GM10266 (cell line): Measurements from ENCODE around the gene BRSK2.

ENCODE experiments used
- DNase-seq: peaks from one replicate; pipeline ENCODE4 v3.0.0; 2012; ENCODE audit errors: extremely low spot score
- CTCF ChIP-seq: IDR thresholded peaks from 2 replicates; pipeline ENCODE4 v1.5.1; 2012; ENCODE audit warnings: mild to moderate bottlenecking, low read depth; ENCODE audit not compliant: control insufficient read depth, insufficient read depth; ENCODE audit errors: missing control alignments

The BRSK2 gene

GRCh38 chr11:1479006-1479677 lies 89.4 kb downstream of the BRSK2 start:
- TF ChIP-seq CTCF = no peak
- no peak for DNase-seq

GRCh38 chr11:1479678-1480118 lies 90.0 kb downstream of the BRSK2 start:
- no peak for TF ChIP-seq CTCF
- DNase-seq = no peak

GRCh38 chr11:1480191-1480554 lies 90.4 kb downstream of the BRSK2 start:
- DNase-seq = no peak
- TF ChIP-seq CTCF = no peak

- no peak for DNase-seq
- TF ChIP-seq CTCF = no peak
Observed at GRCh38 chr11:1480555-1481482, 91.1 kb downstream of the BRSK2 start.

GRCh38 chr11:1481483-1481825 lies 91.7 kb downstream of the BRSK2 start:
- TF ChIP-seq CTCF = no peak
- DNase-seq = no peak

GRCh38 chr11:1481861-1482441 lies 92.2 kb downstream of the BRSK2 start:
- DNase-seq = no peak

More at GRCh38 chr11:1481861-1482441, 92.2 kb downstream of the BRSK2 start:
- TF ChIP-seq CTCF = no peak
